PC-3 (cell line): ENCODE results near the gene SUPT6H.

Experiments
- CTCF ChIP-seq: fragments of 300-600 bp; sonication (generic); conservative IDR thresholded peaks from 2 replicates; pipeline ENCODE4 v1.5.1; 2017; ENCODE audit warnings: antibody characterized with exemption, low read depth, mild to moderate bottlenecking, low read length
- EZH2 ChIP-seq: fragments of 300-600 bp; sonication (generic); IDR thresholded peaks from one replicate; pipeline ENCODE4 v1.6.1; 2017; ENCODE audit warnings: antibody characterized with exemption, mild to moderate bottlenecking, low read length; ENCODE audit not compliant: unreplicated experiment

DNA sequence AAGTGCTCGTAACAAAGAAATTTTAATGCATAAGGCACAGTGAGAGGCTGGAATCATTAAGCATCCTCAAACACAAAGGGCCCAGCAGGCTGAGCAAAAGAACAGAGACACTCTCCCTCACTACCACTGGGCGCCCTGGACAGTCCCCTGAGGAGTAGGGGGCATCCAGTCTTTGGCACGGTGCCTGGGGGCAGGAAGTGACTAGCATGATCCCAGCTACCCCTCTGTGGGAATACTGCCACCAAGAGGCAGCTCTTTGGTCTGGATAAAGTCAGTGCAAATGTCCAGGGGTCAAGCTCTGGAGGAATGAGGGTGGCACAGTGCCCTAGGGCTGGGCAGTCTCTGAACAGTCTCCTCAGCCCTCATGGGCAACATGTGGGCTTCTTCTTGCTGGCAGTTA lies 52.3 kb downstream of the SUPT6H start:
- TF ChIP-seq EZH2 (no peak), CTCF (0 out of 2 replicates have a peak, but pooled peaks have one; percentile 15)
